GM18909 (cell line): Measurements from ENCODE around the gene ITGAL.

Source experiments
- ATAC-seq: cut with Tn5 transposase; IDR thresholded peaks from one replicate; pipeline ENCODE4 v1.9.1; 2021; ENCODE audit warnings: mild to moderate bottlenecking; ENCODE audit not compliant: unreplicated experiment, poor library complexity

ITGAL gene

DNA sequence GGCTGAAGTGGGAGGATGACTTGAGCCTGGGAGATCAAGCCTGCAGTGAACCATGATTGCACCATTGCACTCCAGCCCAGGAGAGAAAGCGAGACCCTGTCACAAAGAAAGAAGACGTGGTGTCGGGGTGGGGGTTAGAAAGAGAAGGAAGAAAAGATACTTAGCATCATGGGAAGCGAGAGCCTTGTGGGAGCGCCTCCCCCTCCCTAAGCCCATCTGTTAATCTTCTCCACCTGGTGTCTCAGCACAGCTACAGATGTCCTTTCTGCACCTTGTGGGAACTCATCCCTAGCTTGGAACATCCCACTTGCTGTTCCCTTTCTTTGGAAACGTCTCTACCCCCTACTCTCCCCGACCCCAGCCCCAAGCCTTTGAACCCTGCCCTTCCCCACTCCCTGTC, 93.0 kb downstream of the ITGAL start:
- ATAC-seq: no peak

DNA sequence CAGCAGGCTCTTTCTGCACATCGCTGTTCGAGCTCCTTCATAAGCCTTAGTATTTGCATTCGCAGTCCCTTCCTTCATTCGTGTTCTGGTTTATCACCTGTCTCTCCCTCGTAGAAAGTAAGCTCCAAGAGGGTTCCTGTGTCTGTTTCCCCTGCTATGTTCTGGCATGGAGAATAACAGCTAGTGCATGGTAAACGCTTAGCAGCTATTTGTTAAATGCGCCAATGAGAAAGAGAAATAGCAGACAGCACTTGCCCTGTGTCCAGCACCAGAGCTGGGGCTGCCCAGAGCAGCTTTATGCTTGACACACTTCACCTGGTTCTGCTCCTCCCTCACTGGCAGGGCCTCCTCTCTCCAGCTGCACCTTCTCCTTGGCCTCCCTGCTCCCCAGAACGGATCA, 93.4 kb downstream of the ITGAL start:
- no peak for ATAC-seq

DNA sequence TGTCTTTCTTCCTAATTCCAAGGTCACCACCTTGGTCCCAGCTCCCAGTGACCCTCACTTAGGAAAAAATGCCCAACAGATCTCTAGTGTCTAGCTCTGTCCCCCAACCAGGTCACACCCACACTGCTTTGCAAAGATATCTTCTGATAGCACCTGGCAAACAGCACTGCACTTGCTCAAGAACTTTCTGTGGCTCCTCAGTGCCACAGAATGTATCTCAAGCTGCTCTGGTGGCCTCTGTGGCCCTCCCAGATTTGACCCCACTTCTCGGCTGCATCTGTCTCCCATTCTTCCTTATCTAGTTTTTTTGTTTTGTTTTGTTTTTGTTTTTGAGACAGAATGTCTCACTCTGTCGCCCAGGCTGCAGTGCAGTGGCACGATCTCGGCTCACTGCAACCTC, 94.0 kb downstream of the ITGAL start:
- no peak for ATAC-seq

DNA sequence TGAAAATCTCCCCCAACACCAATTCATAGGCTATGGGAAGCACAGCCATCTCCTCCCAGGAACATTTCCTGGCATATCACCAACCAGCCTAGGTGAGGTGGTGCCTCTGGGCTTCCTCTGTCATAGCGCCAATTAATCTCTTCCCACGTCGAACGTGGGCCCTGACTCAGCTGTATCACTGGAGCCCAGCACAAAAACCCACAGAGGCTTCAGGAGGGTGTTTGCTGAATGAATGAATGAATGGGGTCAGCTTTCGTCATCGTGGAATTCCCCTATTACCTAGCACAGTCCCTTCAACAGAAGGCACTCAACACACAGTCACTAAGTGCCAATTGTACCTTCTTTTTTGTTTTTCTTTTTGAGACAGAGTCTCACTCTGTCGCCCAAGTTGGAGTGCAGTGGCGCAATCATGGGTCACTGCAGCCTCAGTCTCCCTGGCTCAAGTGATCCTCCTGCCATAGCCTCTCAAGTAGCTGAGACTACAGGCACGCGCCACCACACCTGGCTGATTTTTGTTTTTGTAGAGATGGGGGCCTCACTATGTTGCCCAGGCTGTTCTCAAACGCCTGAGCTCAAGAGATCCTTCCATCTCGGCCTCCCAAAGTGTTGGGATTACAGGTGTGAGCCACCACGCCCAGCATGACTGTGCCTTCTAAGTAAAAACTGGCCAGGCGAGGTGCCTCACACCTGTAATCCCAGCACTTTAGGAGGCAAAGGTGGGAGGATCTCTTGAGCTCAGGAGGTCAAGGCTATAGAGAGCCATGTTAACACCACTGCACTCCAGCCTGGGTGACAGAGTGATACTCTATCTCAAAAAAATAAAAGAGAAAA, 94.8 kb downstream of the ITGAL start:
- ATAC-seq: no peak

DNA sequence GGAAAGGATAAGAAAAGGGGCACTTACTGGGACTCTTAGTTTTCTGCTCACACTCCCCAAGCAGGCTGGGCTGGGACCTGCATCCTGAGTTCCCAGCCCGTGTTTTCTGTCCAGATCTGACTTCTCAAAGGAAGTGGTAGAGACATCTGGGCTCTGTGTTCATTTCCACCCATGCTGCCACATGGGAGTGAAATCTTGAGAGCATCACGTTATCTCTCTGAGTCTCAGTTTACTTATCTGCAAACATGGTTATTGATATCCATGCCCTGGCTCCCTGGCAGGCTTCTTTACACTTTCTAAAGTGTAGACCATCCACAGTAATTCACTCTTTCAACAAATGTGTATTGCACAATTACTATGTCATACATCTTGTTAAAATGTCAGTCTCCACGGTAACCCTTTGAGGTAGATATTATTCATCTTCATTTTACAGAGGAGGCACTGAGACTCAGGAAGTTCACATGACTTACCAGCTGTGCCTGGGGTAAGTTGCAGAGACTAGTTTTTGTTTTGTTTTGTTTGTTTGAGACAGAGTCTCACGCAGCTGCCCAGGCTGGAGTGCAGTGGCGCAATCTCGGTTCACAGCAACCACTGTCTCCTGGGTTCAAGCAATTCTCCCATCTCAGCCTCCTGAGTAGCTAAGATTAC, 95.6 kb downstream of the ITGAL start:
- ATAC-seq: no peak

DNA sequence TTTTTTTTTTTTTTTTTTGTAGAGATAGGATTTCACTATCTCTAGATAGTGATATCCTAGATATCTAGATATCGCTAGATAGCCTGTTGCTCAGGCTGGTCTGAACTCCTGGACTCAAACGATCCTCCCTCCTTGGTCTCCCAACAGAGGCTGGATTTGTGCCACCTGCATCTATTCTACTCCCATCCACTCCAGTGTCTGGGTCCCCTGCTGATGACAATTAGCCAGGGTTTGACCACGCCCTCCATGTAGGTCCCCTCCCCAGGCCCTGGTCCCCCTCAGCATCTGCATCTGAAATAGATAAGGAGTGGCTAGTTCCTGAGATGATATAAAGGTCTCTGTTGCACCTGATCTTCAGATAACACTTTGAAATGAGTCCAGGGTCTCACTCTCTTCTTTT, 96.7 kb downstream of the ITGAL start:
- no peak for ATAC-seq

DNA sequence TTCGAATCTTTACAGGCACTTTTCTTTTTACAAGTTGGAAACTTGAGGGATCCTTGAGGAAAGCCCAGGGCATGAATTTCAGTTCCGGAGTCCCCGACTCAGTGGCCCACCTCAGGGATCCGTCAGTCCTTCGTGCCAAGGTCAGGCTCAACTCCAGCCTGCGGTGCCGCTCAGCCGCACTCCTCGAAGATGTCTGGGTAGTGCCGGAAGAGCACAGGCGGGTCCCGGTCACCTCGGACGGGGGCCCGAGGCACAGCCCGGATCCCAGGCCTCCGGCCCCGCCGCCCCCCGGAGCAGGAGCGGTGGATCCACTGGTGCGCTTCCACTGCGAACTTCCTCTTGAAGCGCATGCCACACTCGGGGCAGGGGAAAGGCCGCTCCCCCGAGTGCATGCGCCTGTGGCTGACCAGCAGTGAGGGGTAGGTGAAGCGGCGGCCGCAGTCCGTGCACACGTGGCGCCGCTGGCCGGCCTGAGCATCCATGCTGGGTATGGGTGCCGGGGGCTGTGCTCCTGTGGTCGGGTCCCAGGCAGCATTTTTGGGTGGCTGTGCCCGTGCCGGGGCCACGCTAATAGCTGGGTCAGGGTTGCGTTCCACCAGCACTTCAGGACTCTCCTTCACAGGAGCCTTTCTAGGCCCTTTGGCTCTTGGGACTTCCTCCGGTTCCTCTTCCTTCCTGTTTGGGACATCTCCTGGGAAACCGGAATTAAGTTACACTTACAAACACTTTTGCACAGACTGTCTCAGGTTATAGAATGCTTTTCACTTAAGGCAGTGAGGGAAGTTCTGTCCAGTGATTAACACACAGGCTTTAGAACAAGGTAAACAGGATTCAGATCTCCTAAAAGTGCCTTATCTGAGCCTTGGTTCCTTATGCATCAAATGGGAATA, 97.4 kb downstream of the ITGAL start:
- no peak for ATAC-seq

DNA sequence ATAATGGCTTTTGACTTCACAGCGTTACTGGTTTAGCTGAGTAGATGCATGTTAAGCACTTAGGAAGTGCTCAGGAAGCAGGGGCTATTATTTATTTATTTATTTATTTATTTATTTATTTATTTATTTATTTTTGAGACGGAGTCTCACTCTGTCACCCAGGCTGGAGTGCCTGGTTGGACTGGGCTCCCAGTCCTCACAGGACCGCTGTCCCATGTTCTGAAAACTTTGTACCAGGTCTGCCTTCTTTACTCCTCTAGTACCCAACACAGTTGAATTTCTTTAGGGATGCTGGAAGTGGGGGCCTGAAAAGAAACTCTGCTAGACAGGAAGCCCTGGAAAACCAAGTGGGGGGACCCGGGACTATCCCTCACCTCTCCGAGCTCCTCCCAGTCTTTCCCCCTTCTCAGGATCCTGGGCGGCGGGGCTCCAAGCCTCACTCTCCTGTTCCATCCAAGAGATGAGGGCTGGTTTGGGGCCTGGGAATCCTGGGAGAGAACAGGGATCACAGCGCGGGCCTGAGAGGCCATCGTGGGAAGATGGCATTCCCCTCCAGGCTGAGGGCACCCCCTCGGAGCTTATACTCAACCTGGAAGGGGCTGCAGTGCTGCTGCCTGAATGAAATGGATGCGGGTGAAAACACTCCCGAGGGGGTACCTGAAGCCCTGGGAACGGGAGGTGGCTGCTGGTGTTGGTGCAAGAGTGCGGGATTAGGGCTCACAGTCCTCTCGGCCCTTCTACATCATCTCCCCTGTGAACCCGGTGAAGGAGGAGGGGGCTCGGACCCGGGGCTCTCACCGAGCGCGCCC, 98.3 kb downstream of the ITGAL start:
- no peak for ATAC-seq

DNA sequence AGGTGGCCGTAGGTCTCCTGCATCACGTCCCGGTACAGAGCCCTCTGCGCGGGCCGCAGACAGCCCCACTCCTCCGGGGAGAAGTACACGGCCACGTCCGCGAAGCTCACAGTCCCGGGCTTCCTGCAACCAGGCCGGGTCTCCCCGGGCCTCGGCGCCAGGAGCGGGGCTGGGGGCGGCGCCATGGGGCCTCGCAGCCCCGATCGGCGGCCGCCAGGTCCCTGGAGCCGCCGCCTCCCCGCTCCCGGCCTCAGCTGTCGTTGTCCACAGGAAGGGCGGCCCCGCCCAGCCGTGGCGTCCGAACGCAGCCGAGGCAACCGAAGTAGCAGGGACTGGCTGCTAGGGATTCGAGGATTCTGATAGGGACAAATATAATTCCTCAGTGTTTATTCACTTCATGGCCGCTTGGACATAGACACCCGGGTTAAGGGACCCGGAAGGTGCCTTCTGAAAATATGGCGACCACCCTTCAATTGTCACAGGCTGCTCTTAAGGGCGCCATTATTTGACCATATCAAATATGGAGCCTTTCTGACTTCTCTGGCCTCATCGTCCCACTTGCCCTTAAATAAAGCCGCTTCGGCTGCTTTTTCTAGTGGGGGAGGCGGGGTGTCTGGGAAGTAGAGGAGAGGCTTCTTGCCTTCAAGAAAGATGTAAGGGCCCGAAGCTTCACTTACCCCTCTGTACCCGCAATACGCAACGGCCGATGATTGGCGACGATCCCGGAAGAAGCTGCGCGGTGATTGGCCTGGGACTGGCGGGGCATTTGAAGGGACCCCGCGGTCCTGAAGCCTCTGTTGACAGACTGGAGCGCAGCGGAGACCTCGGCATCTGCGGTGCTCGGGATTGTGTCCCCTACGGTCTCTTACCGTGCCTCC, 99.1 kb downstream of the ITGAL start, which contains the start of gene ZNF688:
Gene ZNF688 (minus strand): TSS at position 270 of the 878 bp plus-strand sequence. CDS start 85 bp downstream, at position 185.
- ATAC-seq: peak; percentile 77
